GM19238 (cell line): ENCODE measurements around the gene PIGS.

Source experiments
- DNase-seq: peaks from one replicate; pipeline ENCODE4 v3.0.0; 2011; ENCODE audit warnings: low spot score; ENCODE audit not compliant: insufficient read length

Gene PIGS

DNA sequence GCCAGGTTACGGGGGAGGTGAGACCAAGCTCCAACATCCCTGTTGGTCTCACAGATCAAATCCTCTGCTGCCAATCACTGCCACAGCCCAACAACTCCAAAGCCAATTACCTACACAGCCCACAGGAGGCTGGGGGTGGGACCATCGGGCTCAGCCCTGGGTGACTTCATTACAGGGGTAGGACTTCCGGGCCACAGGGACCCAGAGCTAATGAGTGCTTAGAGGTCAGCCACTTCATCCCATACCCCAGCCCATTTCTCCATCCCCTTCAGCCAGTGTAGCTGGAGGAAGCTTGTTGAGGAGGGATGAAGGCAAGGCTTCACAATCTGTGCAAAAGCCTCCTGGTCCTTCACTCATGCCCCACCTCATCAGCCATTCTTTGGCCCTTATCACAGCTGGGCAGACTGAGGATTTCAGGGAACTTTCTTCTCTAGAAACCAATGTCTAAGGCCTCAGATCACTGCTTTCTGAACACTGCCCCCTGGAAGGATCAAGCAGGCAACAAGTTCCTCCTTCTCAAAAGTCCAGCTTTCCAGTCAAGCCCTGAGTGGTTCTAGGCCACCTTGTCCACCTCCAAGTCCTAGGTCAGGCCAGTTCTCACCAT is 59.4 kb downstream of the PIGS start:
- no peak for DNase-seq

GRCh38 chr17:28509789-28510188 is 61.5 kb downstream of the PIGS start:
- no peak for DNase-seq

DNA sequence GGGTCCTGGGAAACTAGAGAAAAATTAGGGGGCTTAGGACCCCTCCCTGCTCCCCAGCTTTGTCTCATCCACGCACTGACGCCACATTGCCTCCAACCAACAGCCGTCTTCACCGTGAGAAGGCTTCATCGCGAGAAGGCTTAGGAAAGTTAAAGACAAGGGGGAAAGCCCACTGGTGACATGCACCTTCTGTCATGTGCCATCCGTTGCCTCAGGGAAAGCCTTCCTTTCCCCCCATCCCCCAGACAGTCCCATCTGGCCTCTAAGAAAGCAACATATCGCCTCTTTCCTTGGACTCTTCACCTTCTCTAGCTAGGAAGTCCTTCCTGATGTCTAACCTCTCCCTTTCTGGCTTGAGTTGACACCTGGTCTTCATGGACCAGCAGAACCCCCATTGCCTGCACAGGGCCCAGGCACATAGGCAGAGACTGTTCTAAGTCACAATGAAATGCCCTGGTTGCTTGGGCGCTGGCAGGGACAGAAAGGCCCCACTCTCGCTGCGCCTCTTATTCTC is 63.1 kb downstream of the PIGS start:
- no peak for DNase-seq

DNA sequence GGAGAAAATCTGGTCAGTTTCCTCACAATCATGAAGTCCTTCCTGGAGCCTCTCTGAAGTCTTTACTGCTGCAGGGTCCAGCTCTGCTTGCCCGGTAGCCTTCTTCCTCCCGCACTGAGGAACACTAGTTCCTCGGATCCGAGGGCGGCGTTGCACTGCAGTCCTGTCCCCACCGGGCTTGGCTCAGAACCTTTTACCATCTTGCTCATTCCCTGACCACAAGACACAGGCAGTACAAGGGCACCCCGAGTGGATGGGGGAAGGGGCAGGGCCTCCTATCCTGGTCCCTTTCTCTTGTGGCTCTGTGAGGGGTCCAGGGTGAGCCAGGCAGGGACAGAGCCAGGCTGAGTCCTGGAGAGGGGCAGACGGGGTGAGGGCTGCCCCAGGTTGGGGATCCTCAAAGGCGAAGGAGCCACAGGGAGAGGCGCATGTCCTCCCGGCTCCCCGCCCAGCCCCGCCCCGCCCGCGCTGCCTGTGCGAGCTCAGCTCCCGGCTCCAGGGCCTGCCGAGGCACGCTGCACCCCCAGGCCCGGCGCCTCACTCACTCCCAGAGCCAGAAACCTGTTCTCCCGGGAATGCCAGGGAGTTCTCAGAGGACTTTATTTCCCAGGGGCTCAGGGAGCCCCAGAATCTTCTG is 63.6 kb downstream of the PIGS start:
- no peak for DNase-seq

DNA sequence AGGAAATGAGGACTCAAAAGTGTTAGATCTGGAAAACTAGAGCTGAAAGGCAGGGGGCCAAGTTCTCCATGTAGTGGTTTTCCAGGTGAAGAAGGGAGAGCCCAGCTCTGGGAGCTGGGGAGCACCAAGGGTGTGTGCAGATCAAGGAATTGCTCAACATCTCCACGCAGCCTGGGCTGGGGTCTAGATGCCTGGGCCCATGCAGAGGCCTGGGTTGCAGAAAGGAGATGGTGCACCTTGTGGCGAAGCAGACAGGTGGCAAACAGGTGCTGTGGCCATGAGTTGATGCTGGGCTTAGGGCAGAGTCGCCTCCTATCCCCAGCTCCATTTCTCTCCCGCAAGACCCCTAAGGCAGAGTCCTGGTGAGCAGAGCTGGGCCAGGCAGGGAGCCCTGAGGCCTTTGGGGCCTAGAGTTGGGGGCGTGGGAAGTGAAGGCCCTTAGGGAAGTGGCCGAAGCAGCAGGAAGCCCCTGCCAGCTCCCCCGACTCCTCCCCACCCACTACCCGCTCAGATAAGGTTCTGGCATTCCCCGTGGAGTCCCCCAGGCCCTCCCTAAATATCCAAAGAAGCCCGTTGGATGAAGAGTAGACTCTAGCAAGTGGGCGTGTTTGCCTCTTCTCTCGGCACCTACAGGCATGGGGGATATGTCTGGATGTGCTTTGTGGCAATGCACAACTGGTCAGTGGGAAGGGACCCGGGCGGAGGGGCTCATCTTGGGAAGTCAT is 64.4 kb downstream of the PIGS start:
- DNase-seq, result no peak

GRCh38 chr17:28505986-28506665 is 65.2 kb downstream of the PIGS start, which contains the start of gene FOXN1:
Gene FOXN1, plus strand, starts transcription at chr17:28506348. Its CDS starts 17,622 bp downstream, at chr17:28523970.
- DNase-seq, result no peak

GRCh38 chr17:28503420-28503819 is 67.9 kb downstream of the PIGS start:
- DNase-seq, result no peak
